Naive thymus-derived CD4-positive, alpha-beta T cell (primary cell): ENCODE measurements around the gene IL1RAPL1. TPM values are rescaled to one million over a fixed set of nuclear protein-coding genes. Genes with fewer than 3 reads are reported as not detected.

Experiments used
- ATAC-seq: fragments of 150-1000 bp; cut with Tn5 transposase; 2 replicates; pipeline ENCODE4 v1.10.0; 2021; ENCODE audit warnings: mild to moderate bottlenecking, moderate library complexity
- CTCF ChIA-PET: fragments of 350-600 bp; sonication (Branson Sonifier 250); formaldehyde crosslinking; loops from one replicate; lab custom pipeline; 2021; ENCODE audit warnings: antibody characterized with exemption; lab: Charles Lee
- POLR2A ChIA-PET: fragments of 350-600 bp; sonication (Branson Sonifier 250); formaldehyde crosslinking; loops from one replicate; lab custom pipeline; 2021; ENCODE audit warnings: antibody characterized with exemption, inconsistent platforms; lab: Charles Lee
- DNase-seq, 9 donors: peaks; one replicate each; pipeline versions ENCODE4 v3.0.0 to v3.0.0-alpha.2; 2020 to 2022; ENCODE audit warnings: mixed read lengths in 1 of 9
- H3K27ac ChIP-seq: one replicate; pipeline ENCODE4 v1.7.0; 2013; ENCODE audit warnings: mild to moderate bottlenecking, low read depth, low read length, moderate library complexity
- H3K27me3 ChIP-seq, 2 donors: one replicate each; pipeline ENCODE4 v1.7.0; 2013; ENCODE audit warnings: low read length in 2 of 2, mild to moderate bottlenecking in 2 of 2, moderate library complexity in 2 of 2; ENCODE audit not compliant: control insufficient read depth in 2 of 2, insufficient read depth in 2 of 2
- H3K36me3 ChIP-seq, 3 experiments: 1 replicate in 2 of 3; 2 replicates in 1 of 3; pipeline ENCODE4 v1.7.0; 2013; ENCODE audit warnings: low read length in 3 of 3, mild to moderate bottlenecking in 3 of 3, moderate library complexity in 1 of 3; ENCODE audit not compliant: insufficient read depth in 3 of 3, control insufficient read depth in 2 of 3
- H3K4me1 ChIP-seq, 2 donors: one replicate each; pipeline ENCODE4 v1.7.0; 2013; ENCODE audit warnings: low read length in 2 of 2, mild to moderate bottlenecking in 2 of 2, moderate library complexity in 1 of 2; ENCODE audit not compliant: control insufficient read depth in 2 of 2, insufficient read depth in 2 of 2
- H3K4me3 ChIP-seq: 2 replicates; pipeline ENCODE4 v1.7.0; 2013; ENCODE audit warnings: mild to moderate bottlenecking, low read length
- H3K9me3 ChIP-seq, 3 experiments: 1 replicate in 2 of 3; 2 replicates in 1 of 3; pipeline ENCODE4 v1.7.0; 2013; ENCODE audit warnings: low read length in 3 of 3; ENCODE audit not compliant: control insufficient read depth in 2 of 3
- H3K27ac Mint-ChIP-seq, 9 donors: one replicate each; pipeline ENCODE4 v1.8.0; 2020 to 2022; ENCODE audit warnings: mixed read lengths in 9 of 9, mild to moderate bottlenecking in 8 of 9, moderate library complexity in 5 of 9, inconsistent platforms in 2 of 9
- H3K27me3 Mint-ChIP-seq, 5 donors: one replicate each; pipeline ENCODE4 v1.8.0; 2021 to 2022; ENCODE audit warnings: mixed read lengths in 5 of 5, mild to moderate bottlenecking in 1 of 5
- H3K36me3 Mint-ChIP-seq, 5 donors: one replicate each; pipeline ENCODE4 v1.8.0; 2020 to 2022; ENCODE audit warnings: mixed read lengths in 5 of 5, mild to moderate bottlenecking in 3 of 5, inconsistent platforms in 1 of 5
- H3K4me1 Mint-ChIP-seq, 7 donors: one replicate each; pipeline ENCODE4 v1.8.0; 2020 to 2022; ENCODE audit warnings: mixed read lengths in 7 of 7, mild to moderate bottlenecking in 3 of 7, inconsistent platforms in 1 of 7
- H3K4me3 Mint-ChIP-seq, 10 donors: one replicate each; pipeline ENCODE4 v1.8.0; 2020 to 2022; ENCODE audit warnings: mild to moderate bottlenecking in 10 of 10, mixed read lengths in 10 of 10, moderate library complexity in 6 of 10, inconsistent platforms in 2 of 10
- H3K9me3 Mint-ChIP-seq, 11 donors: one replicate each; pipeline ENCODE4 v1.8.0; 2020 to 2022; ENCODE audit warnings: mixed read lengths in 11 of 11, mild to moderate bottlenecking in 4 of 11, inconsistent platforms in 1 of 11, moderate library complexity in 1 of 11
- intact Hi-C, 2 donors: fragments of 100-400 bp; cut with micrococcal nuclease; formaldehyde crosslinking; loops; one replicate each; pipeline ENCODE4 v1.15.1; 2023
- polyA plus RNA-seq, 2 donors: library from polyadenylated mRNA; unstranded; fragments of 300-500 nt; fragmentation: Illumina TruSeq; gene quantifications; one replicate each; pipeline ENCODE4 v1.2.3, GENCODE V29; 2021
- total RNA-seq, 6 experiments: library from RNA in 5 of 6; stranded (reverse) in 5 of 6; gene quantifications; 1 replicate in 5 of 6; 2 replicates in 1 of 6; pipeline ENCODE4 v1.2.3 and lab custom pipeline; 2021 to 2026

IL1RAPL1 gene
- total and polyA plus RNA-seq, 7 experiments from 2014 or later = not detected

DNA sequence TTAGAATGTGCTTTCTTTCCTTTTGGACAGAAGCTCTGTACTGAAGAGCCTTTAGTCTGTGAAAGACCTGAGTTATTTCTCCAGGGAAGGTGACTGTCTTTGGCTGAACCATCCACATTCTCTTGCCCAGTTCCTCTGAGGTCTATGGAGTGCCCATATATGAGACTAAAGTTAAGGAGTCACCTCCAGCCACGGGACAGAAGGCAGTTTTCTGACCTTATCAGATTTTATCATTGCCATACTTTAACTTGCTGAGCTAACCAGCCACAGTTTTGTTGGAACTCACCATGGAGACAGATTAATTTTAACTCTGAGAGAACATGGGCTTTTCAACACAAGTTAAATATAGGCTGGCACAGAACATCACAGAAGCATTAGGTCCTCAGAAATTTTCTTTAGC is 26.3 kb downstream of the IL1RAPL1 start:
- ChIA-PET CTCF (no interaction called here), POLR2A (no interaction called here)
- H3K27ac Mint-ChIP-seq = no peak overlapping the region

DNA sequence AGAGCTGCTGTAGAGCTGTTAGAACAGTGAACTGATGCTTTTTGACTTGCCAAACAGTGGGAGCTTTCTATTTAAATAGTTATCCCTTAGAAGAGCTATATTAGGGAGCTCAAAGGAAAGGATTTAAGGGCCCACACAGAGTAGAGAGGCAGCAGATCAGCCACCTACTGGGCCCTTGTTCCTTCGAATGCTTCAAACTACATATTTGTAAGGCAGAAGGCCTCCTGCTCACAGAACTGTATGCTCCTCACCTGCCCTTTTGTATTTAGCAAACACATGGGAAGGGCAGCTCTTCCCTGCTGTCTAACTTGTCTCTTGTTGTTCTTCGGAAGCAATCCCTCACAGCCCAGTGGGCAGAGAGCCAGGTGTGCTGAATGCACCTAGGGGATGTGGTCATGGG is 38.0 kb downstream of the IL1RAPL1 start:
- intact Hi-C loops = no loop called here
- POLR2A ChIA-PET = no interaction called here
- no peaks in the 10 kb centered on the region for H3K27me3 ChIP-seq
- no peak overlapping the region for H3K27ac Mint-ChIP-seq
- no peak overlapping the region for H3K27ac ChIP-seq
- H3K9me3 Mint-ChIP-seq = peaks cover 0 to 11% (median 0%) of the 10 kb centered on the region in 11 donors
- no peak overlapping the region for H3K4me3 Mint-ChIP-seq
- no peaks in the 10 kb centered on the region for H3K9me3 ChIP-seq
- no peak for DNase-seq
- CTCF ChIA-PET = no interaction called here
- no peaks in the 10 kb centered on the region for H3K36me3 ChIP-seq
- ATAC-seq = no peak
- H3K4me3 ChIP-seq = no peak overlapping the region
- no peaks in the 10 kb centered on the region for H3K36me3 Mint-ChIP-seq
- H3K4me1 ChIP-seq = no peaks in the 10 kb centered on the region
- no peaks in the 10 kb centered on the region for H3K27me3 Mint-ChIP-seq
- no peaks in the 10 kb centered on the region for H3K4me1 Mint-ChIP-seq

More for the DNA sequence above, 26.3 kb downstream of the IL1RAPL1 start:
- Histone ChIP-seq H3K27ac (no peak overlapping the region), H3K4me1 (no peaks in the 10 kb centered on the region), H3K36me3 (no peaks in the 10 kb centered on the region), H3K9me3 (no peaks in the 10 kb centered on the region), H3K4me3 (no peak overlapping the region), H3K27me3 (no peaks in the 10 kb centered on the region)
- Mint-ChIP-seq H3K4me1 (no peaks in the 10 kb centered on the region), H3K4me3 (no peak overlapping the region), H3K9me3 (peaks cover 0 to 6% (median 0%) of the 10 kb centered on the region in 11 donors), H3K36me3 (no peaks in the 10 kb centered on the region), H3K27me3 (no peaks in the 10 kb centered on the region)
- intact Hi-C loops = no loop called here
- DNase-seq (no peak), ATAC-seq (no peak)

DNA sequence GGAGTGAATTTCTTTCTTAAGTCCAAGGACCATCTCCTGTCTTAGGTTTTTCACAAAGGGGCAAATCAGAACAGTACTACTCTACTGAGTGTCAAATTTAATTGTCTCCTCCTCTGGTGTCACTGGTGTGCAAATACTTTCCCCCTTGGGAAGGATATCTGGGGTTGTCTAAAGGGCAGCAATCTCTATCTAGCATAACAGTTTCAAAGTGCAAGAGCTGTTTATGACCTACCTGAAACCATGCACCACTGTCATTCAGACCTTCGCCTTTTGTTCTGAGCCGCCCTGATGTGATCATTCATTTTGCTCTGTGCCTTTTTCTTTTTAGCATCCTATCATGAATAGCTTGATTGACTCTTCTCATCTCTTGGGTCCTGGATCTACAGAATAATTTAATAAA is 39.3 kb downstream of the IL1RAPL1 start:
- no peak for DNase-seq
- Histone ChIP-seq H3K9me3 (no peaks in the 10 kb centered on the region), H3K4me3 (no peak overlapping the region), H3K27me3 (no peaks in the 10 kb centered on the region), H3K4me1 (no peaks in the 10 kb centered on the region), H3K36me3 (no peaks in the 10 kb centered on the region), H3K27ac (no peak overlapping the region)
- ChIA-PET POLR2A (no interaction called here), CTCF (no interaction called here)
- ATAC-seq = no peak
- no peaks in the 10 kb centered on the region for H3K36me3 Mint-ChIP-seq
- no peaks in the 10 kb centered on the region for H3K4me1 Mint-ChIP-seq
- no peaks in the 10 kb centered on the region for H3K27me3 Mint-ChIP-seq
- peaks cover 0 to 5% (median 0%) of the 10 kb centered on the region in 11 donors for H3K9me3 Mint-ChIP-seq
- no peak overlapping the region for H3K4me3 Mint-ChIP-seq
- intact Hi-C loops = no loop called here
- H3K27ac Mint-ChIP-seq = no peak overlapping the region

DNA sequence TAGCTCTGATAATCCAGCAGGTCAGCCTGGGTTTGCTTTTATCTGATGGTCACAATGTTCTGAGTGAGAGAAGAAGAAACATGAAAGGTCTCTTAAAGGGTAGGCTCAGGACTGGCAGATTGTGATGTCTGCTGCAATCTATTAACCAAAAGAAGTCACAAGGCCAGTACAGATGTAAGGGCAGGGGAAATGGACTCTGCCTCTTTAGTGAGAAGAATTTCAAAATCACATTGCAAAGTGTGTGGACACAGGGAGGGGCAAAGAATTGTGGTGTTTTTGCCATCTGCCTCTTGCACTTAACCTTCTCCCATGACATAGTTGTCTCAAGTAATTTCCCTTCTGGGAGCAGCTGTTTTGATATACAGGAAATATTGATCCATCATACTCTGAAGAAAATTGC is 40.9 kb downstream of the IL1RAPL1 start:
- ChIA-PET CTCF (no interaction called here), POLR2A (no interaction called here)
- H3K4me3 Mint-ChIP-seq = no peak overlapping the region
- H3K27me3 Mint-ChIP-seq = no peaks in the 10 kb centered on the region
- intact Hi-C loops = no loop called here
- no peak overlapping the region for H3K27ac ChIP-seq
- peaks cover 0 to 4% (median 0%) of the 10 kb centered on the region in 11 donors for H3K9me3 Mint-ChIP-seq
- no peak for DNase-seq
- H3K36me3 Mint-ChIP-seq = no peaks in the 10 kb centered on the region
- no peak for ATAC-seq
- no peaks in the 10 kb centered on the region for H3K4me1 Mint-ChIP-seq
- H3K36me3 ChIP-seq = no peaks in the 10 kb centered on the region
- H3K4me3 ChIP-seq = no peak overlapping the region
- H3K27ac Mint-ChIP-seq = no peak overlapping the region
- H3K9me3 ChIP-seq = no peaks in the 10 kb centered on the region
- H3K4me1 ChIP-seq = no peaks in the 10 kb centered on the region
- H3K27me3 ChIP-seq = no peaks in the 10 kb centered on the region

DNA sequence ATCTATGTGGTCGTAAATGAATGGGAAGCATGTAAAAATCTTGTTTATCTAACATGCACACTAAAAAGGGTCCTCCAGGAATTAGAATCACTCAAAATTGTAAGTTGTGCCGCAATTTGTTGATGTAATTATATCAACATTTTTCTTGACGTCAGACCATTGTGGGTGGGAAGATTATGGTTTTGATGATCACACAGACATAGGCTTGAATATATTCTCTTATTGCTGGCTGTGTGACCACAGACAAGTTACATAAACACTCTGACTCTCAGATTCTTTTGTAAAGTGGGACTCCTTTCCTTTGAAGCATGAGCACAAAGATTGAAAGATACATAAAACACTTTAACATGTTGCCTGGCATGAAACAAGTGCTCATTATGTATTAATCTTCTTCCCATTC is 51.5 kb downstream of the IL1RAPL1 start:
- H3K27me3 ChIP-seq = no peaks in the 10 kb centered on the region
- CTCF ChIA-PET = no interaction called here
- no peak overlapping the region for H3K27ac ChIP-seq
- intact Hi-C loops = no loop called here
- ATAC-seq (no peak), DNase-seq (no peak)
- no peaks in the 10 kb centered on the region for H3K27me3 Mint-ChIP-seq
- H3K4me3 Mint-ChIP-seq = no peak overlapping the region
- no peaks in the 10 kb centered on the region for H3K4me1 ChIP-seq
- no peak overlapping the region for H3K27ac Mint-ChIP-seq
- H3K4me3 ChIP-seq = no peak overlapping the region
- no peaks in the 10 kb centered on the region for H3K36me3 Mint-ChIP-seq
- H3K9me3 ChIP-seq = no peaks in the 10 kb centered on the region
- POLR2A ChIA-PET = no interaction called here
- H3K36me3 ChIP-seq = no peaks in the 10 kb centered on the region
- no peaks in the 10 kb centered on the region for H3K4me1 Mint-ChIP-seq
- H3K9me3 Mint-ChIP-seq = peaks cover 0 to 7% (median 0%) of the 10 kb centered on the region in 11 donors

DNA sequence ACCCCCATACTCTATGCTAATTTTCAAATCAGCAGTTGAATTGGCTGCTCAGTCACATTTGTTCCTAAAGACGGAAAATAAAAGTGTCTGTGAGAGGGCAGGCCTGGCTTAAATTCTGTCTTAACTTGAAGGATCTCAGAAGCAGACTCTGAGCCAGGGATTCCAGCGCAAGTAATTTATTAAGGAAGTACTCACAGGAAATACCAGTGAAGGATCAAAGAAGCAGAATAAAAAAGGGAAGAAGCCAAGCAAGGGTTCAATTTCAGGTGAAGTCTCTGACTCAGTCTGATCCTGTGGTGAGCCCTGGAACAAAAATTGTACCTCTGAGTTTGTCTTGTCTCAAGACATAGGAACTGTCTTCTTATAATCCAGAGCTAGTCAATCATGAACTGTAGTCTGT is 52.2 kb downstream of the IL1RAPL1 start:
- no peaks in the 10 kb centered on the region for H3K4me1 ChIP-seq
- Mint-ChIP-seq H3K9me3 (peaks cover 0 to 7% (median 0%) of the 10 kb centered on the region in 11 donors), H3K4me1 (no peaks in the 10 kb centered on the region), H3K27ac (no peak overlapping the region), H3K27me3 (no peaks in the 10 kb centered on the region), H3K36me3 (no peaks in the 10 kb centered on the region), H3K4me3 (no peak overlapping the region)
- POLR2A ChIA-PET = no interaction called here
- intact Hi-C loops = no loop called here
- H3K27me3 ChIP-seq = no peaks in the 10 kb centered on the region
- no peak overlapping the region for H3K4me3 ChIP-seq
- ATAC-seq (no peak), DNase-seq (no peak)
- no peaks in the 10 kb centered on the region for H3K36me3 ChIP-seq
- no peak overlapping the region for H3K27ac ChIP-seq
- no peaks in the 10 kb centered on the region for H3K9me3 ChIP-seq
- CTCF ChIA-PET = no interaction called here

DNA sequence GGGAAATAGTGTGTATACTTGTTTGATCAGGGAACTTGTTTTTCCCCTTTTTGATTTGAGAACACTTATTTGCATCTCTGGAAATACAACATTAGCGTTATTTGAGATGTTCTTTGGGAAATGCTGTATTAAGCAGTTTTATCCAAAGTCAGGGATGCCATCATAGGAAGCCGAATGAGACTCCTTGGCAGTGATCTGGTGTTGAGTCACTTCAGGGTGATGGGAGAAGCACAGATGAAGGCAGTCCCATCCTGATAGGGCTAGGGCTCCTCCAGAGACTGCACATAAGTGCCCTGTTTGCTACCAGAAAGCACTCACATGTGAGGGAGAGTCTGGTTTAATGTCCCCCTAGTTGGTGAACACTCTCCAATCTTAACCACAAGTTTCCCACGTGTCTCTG is 62.3 kb downstream of the IL1RAPL1 start:
- ATAC-seq = no peak
- CTCF ChIA-PET = no interaction called here
- intact Hi-C loops = no loop called here

More for the DNA sequence above, 62.3 kb downstream of the IL1RAPL1 start:
- Mint-ChIP-seq H3K27me3 (no peaks in the 10 kb centered on the region), H3K4me3 (no peak overlapping the region), H3K9me3 (peaks cover 0 to 6% (median 2%) of the 10 kb centered on the region in 11 donors), H3K4me1 (no peaks in the 10 kb centered on the region), H3K36me3 (no peaks in the 10 kb centered on the region), H3K27ac (no peak overlapping the region)
- Histone ChIP-seq H3K9me3 (no peaks in the 10 kb centered on the region), H3K36me3 (no peaks in the 10 kb centered on the region), H3K27ac (no peak overlapping the region), H3K27me3 (no peaks in the 10 kb centered on the region), H3K4me3 (no peak overlapping the region), H3K4me1 (no peaks in the 10 kb centered on the region)
- POLR2A ChIA-PET = no interaction called here
- DNase-seq = no peak
